Mesenchymal stem cell (in vitro differentiated cells and primary cell): ENCODE data around the gene LPP.

Experiments used
- DNase-seq: peaks from one replicate; pipeline ENCODE4 v3.0.0-alpha.2; 2013
- H2AFZ ChIP-seq: one replicate; pipeline ENCODE4 v1.6.1; 2013; ENCODE audit warnings: low read depth, mild to moderate bottlenecking, control low read depth, inconsistent platforms, low read length, moderate library complexity
- H2AK5ac ChIP-seq: 2 replicates; pipeline ENCODE4 v1.6.1; 2013; ENCODE audit warnings: low read length, moderate library complexity, mild to moderate bottlenecking, inconsistent platforms; ENCODE audit not compliant: severe bottlenecking
- H2BK120ac ChIP-seq: one replicate; pipeline ENCODE4 v1.6.1; 2013; ENCODE audit warnings: low read depth, mild to moderate bottlenecking, inconsistent platforms, low read length, moderate library complexity
- H2BK12ac ChIP-seq, 2 experiments: one replicate each; pipeline ENCODE4 v1.6.1; 2013; ENCODE audit warnings: inconsistent platforms in 2 of 2, low read length in 2 of 2, mild to moderate bottlenecking in 2 of 2, moderate library complexity in 2 of 2, control low read depth in 1 of 2
- H2BK15ac ChIP-seq: one replicate; pipeline ENCODE4 v1.6.1; 2013; ENCODE audit warnings: mild to moderate bottlenecking, low read depth, inconsistent platforms; ENCODE audit not compliant: poor library complexity, severe bottlenecking
- H2BK5ac ChIP-seq: 2 replicates; pipeline ENCODE4 v1.6.1; 2013; ENCODE audit warnings: low read depth, mild to moderate bottlenecking, low read length, control low read depth, inconsistent platforms; ENCODE audit not compliant: poor library complexity, severe bottlenecking
- H3K14ac ChIP-seq, 2 experiments: one replicate each; pipeline ENCODE4 v1.6.1; 2013; ENCODE audit warnings: inconsistent platforms in 2 of 2, low read length in 2 of 2, control low read depth in 1 of 2, mild to moderate bottlenecking in 1 of 2, moderate library complexity in 1 of 2
- H3K18ac ChIP-seq, 2 experiments: one replicate each; pipeline ENCODE4 v1.6.1; 2013; ENCODE audit warnings: inconsistent platforms in 2 of 2, low read length in 2 of 2, control low read depth in 1 of 2, low read depth in 1 of 2, mild to moderate bottlenecking in 1 of 2
- H3K23ac ChIP-seq, 2 experiments: one replicate each; pipeline ENCODE4 v1.6.1; 2013; ENCODE audit warnings: inconsistent platforms in 2 of 2, low read length in 2 of 2, mild to moderate bottlenecking in 2 of 2, moderate library complexity in 2 of 2, control low read depth in 1 of 2
- H3K27ac ChIP-seq: 2 replicates; pipeline ENCODE4 v1.5.1; 2013; ENCODE audit warnings: mild to moderate bottlenecking, moderate library complexity, low read length, control low read depth, inconsistent platforms; ENCODE audit not compliant: poor library complexity, severe bottlenecking
- H3K27me3 ChIP-seq, 2 experiments: 2 replicates each; pipeline versions ENCODE4 v1.6.1 to v1.7.0; 2013; ENCODE audit warnings: low read length in 2 of 2, mild to moderate bottlenecking in 2 of 2, moderate library complexity in 2 of 2, control low read depth in 1 of 2, inconsistent platforms in 1 of 2; ENCODE audit not compliant: control insufficient read depth in 1 of 2, insufficient read depth in 1 of 2
- H3K36me3 ChIP-seq, 2 experiments: 2 replicates each; pipeline versions ENCODE4 v1.6.1 to v1.7.0; 2013; ENCODE audit warnings: low read length in 2 of 2, control low read depth in 1 of 2, inconsistent platforms in 1 of 2, low read depth in 1 of 2, mild to moderate bottlenecking in 1 of 2; ENCODE audit not compliant: insufficient read depth in 2 of 2, control insufficient read depth in 1 of 2
- H3K4ac ChIP-seq, 2 experiments: one replicate each; pipeline ENCODE4 v1.6.1; 2013; ENCODE audit warnings: inconsistent platforms in 2 of 2, low read length in 2 of 2, mild to moderate bottlenecking in 2 of 2, moderate library complexity in 2 of 2, control low read depth in 1 of 2, low read depth in 1 of 2
- H3K4me1 ChIP-seq: 2 replicates; pipeline ENCODE4 v1.6.1; 2013; ENCODE audit warnings: low read depth, low read length, control low read depth; ENCODE audit not compliant: control insufficient read depth, insufficient read depth
- H3K4me2 ChIP-seq: 2 replicates; pipeline ENCODE4 v1.6.1; 2013; ENCODE audit warnings: low read length, mild to moderate bottlenecking, inconsistent platforms; ENCODE audit not compliant: poor library complexity, severe bottlenecking
- H3K4me3 ChIP-seq, 2 experiments: 2 replicates each; pipeline versions ENCODE4 v1.5.1 to v1.7.0; 2013; ENCODE audit warnings: low read length in 2 of 2, mild to moderate bottlenecking in 2 of 2, control low read depth in 1 of 2, low read depth in 1 of 2; ENCODE audit not compliant: insufficient read depth in 1 of 2
- H3K79me1 ChIP-seq: replicated peaks from 2 replicates; pipeline ENCODE4 v1.6.1; 2013; ENCODE audit warnings: mild to moderate bottlenecking, control low read depth, low read length, inconsistent platforms; ENCODE audit not compliant: poor library complexity, severe bottlenecking
- H3K9ac ChIP-seq: 2 replicates; pipeline ENCODE4 v1.7.0; 2013; ENCODE audit warnings: mild to moderate bottlenecking, low read length, moderate library complexity
- H3K9me3 ChIP-seq: 2 replicates; pipeline ENCODE4 v1.7.0; 2013; ENCODE audit warnings: mild to moderate bottlenecking, low read length; ENCODE audit not compliant: control insufficient read depth
- H4K8ac ChIP-seq: one replicate; pipeline ENCODE4 v1.6.1; 2013; ENCODE audit warnings: inconsistent platforms, mild to moderate bottlenecking, low read length, moderate library complexity
- H4K91ac ChIP-seq: one replicate; pipeline ENCODE4 v1.6.1; 2013; ENCODE audit warnings: mild to moderate bottlenecking, low read length, inconsistent platforms
- WGBS: methylation state at CpG from one replicate; pipeline ENCODE4 v1.1.7; 2013; ENCODE audit warnings: mixed read lengths; 5-methylcytosine and 5-hydroxymethylcytosine counted together

The LPP gene

DNA sequence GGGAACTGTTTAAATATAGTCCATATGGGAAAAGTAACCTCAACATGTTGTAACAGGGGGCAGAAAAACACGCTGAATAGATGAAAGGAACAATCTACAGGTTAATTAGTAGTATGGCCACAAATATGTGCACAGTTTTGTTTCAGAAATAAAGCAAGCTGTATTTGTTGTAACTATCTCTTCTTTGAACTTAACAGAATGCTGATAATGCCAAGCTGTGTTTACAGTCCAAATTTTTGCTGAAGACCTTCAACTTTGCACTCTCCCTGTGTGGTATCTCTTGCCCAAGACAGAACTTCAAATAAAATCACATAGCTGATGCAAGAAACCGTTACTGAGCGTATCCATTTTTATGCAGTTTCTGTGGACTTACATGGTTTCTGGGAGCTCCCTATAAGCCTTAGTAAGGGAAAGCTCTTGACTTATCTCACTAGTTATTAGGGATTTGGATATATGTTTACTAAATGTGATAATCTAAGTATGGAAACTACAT is 592.4 kb downstream of the LPP start:
- no peak overlapping the region for H2AK5ac ChIP-seq
- H4K8ac ChIP-seq: no peak overlapping the region
- no peak overlapping the region for H4K91ac ChIP-seq
- no peaks in the 10 kb centered on the region for H3K36me3 ChIP-seq
- H3K79me1 ChIP-seq: peaks cover 15% of the 10 kb centered on the region
- H2BK12ac ChIP-seq: no peak overlapping the region
- H2AFZ ChIP-seq: no peak overlapping the region
- H3K4me1 ChIP-seq: no peaks in the 10 kb centered on the region
- no peak overlapping the region for H3K18ac ChIP-seq
- 89% methylated on average over 3 of the region's 3 CpGs for WGBS
- H3K9ac ChIP-seq: no peak overlapping the region
- H3K4ac ChIP-seq: no peak overlapping the region
- no peak overlapping the region for H3K4me3 ChIP-seq
- H3K27me3 ChIP-seq: no peaks in the 10 kb centered on the region
- peak; percentile 11 for DNase-seq
- H3K27ac ChIP-seq: no peak overlapping the region
- no peak overlapping the region for H3K4me2 ChIP-seq
- no peaks in the 10 kb centered on the region for H3K9me3 ChIP-seq
- H3K23ac ChIP-seq: no peak overlapping the region
- H2BK120ac ChIP-seq: no peak overlapping the region
- no peak overlapping the region for H2BK5ac ChIP-seq
- no peak overlapping the region for H3K14ac ChIP-seq
- no peak overlapping the region for H2BK15ac ChIP-seq

DNA sequence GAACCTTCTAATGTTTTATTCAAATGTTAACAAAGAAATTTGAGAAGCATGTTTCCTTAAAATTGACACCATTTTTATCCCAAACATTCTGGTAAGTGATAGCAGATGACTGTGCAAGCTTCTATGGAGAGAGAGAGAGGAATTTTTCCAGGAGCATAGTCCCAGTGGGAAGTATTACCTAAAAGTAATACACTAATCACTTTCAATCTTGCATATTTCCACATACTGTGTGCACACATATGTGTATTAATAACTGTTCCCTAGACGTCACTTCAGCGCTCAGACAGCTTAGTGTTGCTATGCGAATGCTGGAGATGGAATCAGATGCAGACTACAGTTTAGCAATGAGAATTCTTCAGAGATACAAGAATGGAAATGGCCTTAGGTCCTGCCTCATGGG is 593.5 kb downstream of the LPP start:
- H2BK12ac ChIP-seq: no peak overlapping the region
- H4K91ac ChIP-seq: no peak overlapping the region
- H3K23ac ChIP-seq: no peak overlapping the region
- H3K14ac ChIP-seq: no peak overlapping the region
- no peak overlapping the region for H3K4me2 ChIP-seq
- no peak overlapping the region for H3K18ac ChIP-seq
- no peaks in the 10 kb centered on the region for H3K4me1 ChIP-seq
- no peak overlapping the region for H2BK5ac ChIP-seq
- no peak overlapping the region for H3K9ac ChIP-seq
- H3K9me3 ChIP-seq: no peaks in the 10 kb centered on the region
- H3K79me1 ChIP-seq: peaks cover 15% of the 10 kb centered on the region
- no peak overlapping the region for H4K8ac ChIP-seq
- H3K27me3 ChIP-seq: no peaks in the 10 kb centered on the region
- H3K27ac ChIP-seq: no peak overlapping the region
- no peak overlapping the region for H3K4me3 ChIP-seq
- H2BK15ac ChIP-seq: no peak overlapping the region
- no peak overlapping the region for H2AK5ac ChIP-seq
- no peak for DNase-seq
- H2AFZ ChIP-seq: no peak overlapping the region
- no peak overlapping the region for H2BK120ac ChIP-seq
- H3K4ac ChIP-seq: no peak overlapping the region
- WGBS: 99% methylated on average over 3 of the region's 3 CpGs
- H3K36me3 ChIP-seq: no peaks in the 10 kb centered on the region

- Histone ChIP-seq H4K91ac (no peak overlapping the region), H2BK120ac (no peak overlapping the region)
- 88% methylated on average over 4 of the region's 5 CpGs for WGBS
These were observed 595.2 kb downstream of the LPP start for GRCh38 chr3:188749010-188749617.

GRCh38 chr3:188749830-188750229 is 595.9 kb downstream of the LPP start:
- DNase-seq: no peak
- no peak overlapping the region for H3K27ac ChIP-seq
- no peak overlapping the region for H2BK120ac ChIP-seq
- H4K91ac ChIP-seq: no peak overlapping the region
- no peak overlapping the region for H2AK5ac ChIP-seq
- H2BK12ac ChIP-seq: no peak overlapping the region
- H3K36me3 ChIP-seq: no peaks in the 10 kb centered on the region
- H2BK5ac ChIP-seq: no peak overlapping the region
- H4K8ac ChIP-seq: no peak overlapping the region
- H3K4me3 ChIP-seq: no peak overlapping the region
- H3K14ac ChIP-seq: no peak overlapping the region
- no peaks in the 10 kb centered on the region for H3K4me1 ChIP-seq
- H3K23ac ChIP-seq: no peak overlapping the region
- no peak overlapping the region for H3K4me2 ChIP-seq
- no peaks in the 10 kb centered on the region for H3K27me3 ChIP-seq
- H3K4ac ChIP-seq: no peak overlapping the region
- no peak overlapping the region for H2BK15ac ChIP-seq
- no peak overlapping the region for H3K9ac ChIP-seq
- H3K9me3 ChIP-seq: no peaks in the 10 kb centered on the region
- H3K18ac ChIP-seq: no peak overlapping the region
- peaks cover 11% of the 10 kb centered on the region for H3K79me1 ChIP-seq
- no peak overlapping the region for H2AFZ ChIP-seq
- WGBS: 100% methylated on average over 3 of the region's 4 CpGs

More at GRCh38 chr3:188749010-188749617, 595.2 kb downstream of the LPP start:
- no peak overlapping the region for H2BK12ac ChIP-seq
- H3K9ac ChIP-seq: no peak overlapping the region
- no peak overlapping the region for H2AFZ ChIP-seq
- no peaks in the 10 kb centered on the region for H3K36me3 ChIP-seq
- H3K18ac ChIP-seq: no peak overlapping the region
- H3K4me3 ChIP-seq: no peak overlapping the region
- no peak overlapping the region for H2AK5ac ChIP-seq
- no peaks in the 10 kb centered on the region for H3K27me3 ChIP-seq
- no peak for DNase-seq
- H3K23ac ChIP-seq: no peak overlapping the region
- no peak overlapping the region for H2BK5ac ChIP-seq
- H3K4me2 ChIP-seq: no peak overlapping the region
- H3K27ac ChIP-seq: no peak overlapping the region
- H4K8ac ChIP-seq: no peak overlapping the region
- H3K14ac ChIP-seq: no peak overlapping the region
- no peak overlapping the region for H2BK15ac ChIP-seq
- H3K79me1 ChIP-seq: peaks cover 10% of the 10 kb centered on the region
- no peaks in the 10 kb centered on the region for H3K4me1 ChIP-seq
- no peaks in the 10 kb centered on the region for H3K9me3 ChIP-seq
- no peak overlapping the region for H3K4ac ChIP-seq
